K562 (cell line): ENCODE data around the gene MEST.

Experiments used
- CBX3 ChIP-seq, 2 experiments: IDR thresholded peaks; 1 replicate in 1 of 2; 2 replicates in 1 of 2; pipeline ENCODE4 v1.6.1; 2012; ENCODE audit warnings: inconsistent platforms in 2 of 2, low read length in 2 of 2, borderline replicate concordance in 1 of 2, control low read depth in 1 of 2
- CXXC5 ChIP-seq: fragments of 250-450 bp; sonication (Bioruptor Pico); IDR thresholded peaks from 2 replicates; pipeline ENCODE4 v1.8.0; 2022; ENCODE audit warnings: inconsistent platforms, mild to moderate bottlenecking, moderate library complexity
- SP1 ChIP-seq: sonication (generic); formaldehyde crosslinking; IDR thresholded peaks from 2 replicates; pipeline ENCODE4 v1.8.1; 2022; ENCODE audit warnings: mild to moderate bottlenecking, missing genetic modification reagents

DNA sequence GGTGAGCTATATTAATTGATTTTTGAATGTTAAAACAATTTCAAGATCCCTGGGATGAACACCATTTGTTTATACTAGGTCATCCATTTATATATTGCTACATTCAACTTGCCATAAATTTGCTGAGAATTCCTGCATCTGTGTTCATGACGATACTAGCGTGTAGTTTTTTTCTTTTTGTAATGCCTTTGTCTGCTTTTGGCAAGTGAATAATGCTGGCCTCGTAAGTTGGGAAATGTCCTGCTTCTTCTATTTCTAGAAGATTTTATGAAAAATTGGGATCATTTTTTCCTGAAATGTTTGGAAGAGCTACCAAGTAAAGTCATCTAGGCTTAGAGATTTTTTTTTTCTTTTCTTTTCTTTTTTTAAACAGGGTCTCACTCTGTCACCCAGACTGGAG is 12.9 kb upstream of the MEST start:
- no peak for TF ChIP-seq CXXC5 (CRISPR knock-in tag)
- no peak for TF ChIP-seq CBX3 (IDR thresholded peaks at IDR 0.05; ENCODE audit: borderline replicate concordance in 1 of 2, low read length in 2 of 2)
- no peak for TF ChIP-seq SP1
